Caco-2 (cell line): Measurements from ENCODE around the gene GPR157. TPM values are rescaled to one million over a fixed set of nuclear protein-coding genes. Genes with fewer than 3 reads are reported as not detected.

Experiments used
- BruUV-seq: library from RNA; stranded (reverse); fragments of 400-500 nt; replicated peaks from 2 replicates; lab custom pipeline; 2021; lab: Mats Ljungman, UMichigan
- CTCF ChIA-PET: fragments of 300-600 bp; sonication (Branson Sonifier 250); formaldehyde crosslinking; loops from one replicate; lab custom pipeline; 2022; ENCODE audit warnings: antibody characterized with exemption; lab: Charles Lee
- POLR2A ChIA-PET: fragments of 300-600 bp; sonication (Branson Sonifier 250); formaldehyde crosslinking; loops from one replicate; lab custom pipeline; 2022; ENCODE audit warnings: antibody characterized with exemption; lab: Charles Lee
- DNase-seq, 2 experiments: peaks; one replicate each; pipeline versions ENCODE4 v3.0.0 to v3.0.0-alpha.2; 2020 to 2022
- H3K27me3 ChIP-seq: replicated peaks from 2 replicates; pipeline ENCODE4 v1.6.0; 2011; ENCODE audit warnings: low read length; ENCODE audit not compliant: control insufficient read depth, insufficient read depth
- H3K36me3 ChIP-seq: 2 replicates; pipeline ENCODE4 v1.5.1; 2011; ENCODE audit warnings: low read length; ENCODE audit not compliant: control insufficient read depth, insufficient read depth
- H3K4me1 ChIP-seq: fragments of 250-450 bp; sonication (Bioruptor Pico); 2 replicates; pipeline ENCODE4 v1.5.1; 2020; ENCODE audit warnings: mild to moderate bottlenecking
- H3K4me3 ChIP-seq: 2 replicates; pipeline ENCODE4 v1.5.1; 2011; ENCODE audit warnings: low read depth, mild to moderate bottlenecking, control low read depth, low read length
- H3K9me3 ChIP-seq: fragments of 250-450 bp; sonication (Bioruptor Pico); 2 replicates; pipeline ENCODE4 v1.5.1; 2020; ENCODE audit warnings: mild to moderate bottlenecking, moderate library complexity
- H3K27ac Mint-ChIP-seq: one replicate; pipeline ENCODE4 v1.8.0; 2022; ENCODE audit warnings: mixed read lengths; ENCODE audit not compliant: unreplicated experiment
- H3K27me3 Mint-ChIP-seq: one replicate; pipeline ENCODE4 v1.8.0; 2022; ENCODE audit warnings: mixed read lengths; ENCODE audit not compliant: insufficient read depth, unreplicated experiment
- H3K36me3 Mint-ChIP-seq: one replicate; pipeline ENCODE4 v1.8.0; 2022; ENCODE audit warnings: mild to moderate bottlenecking, mixed read lengths; ENCODE audit not compliant: insufficient read depth, unreplicated experiment
- H3K4me1 Mint-ChIP-seq: one replicate; pipeline ENCODE4 v1.8.0; 2022; ENCODE audit warnings: low read depth, mixed read lengths; ENCODE audit not compliant: unreplicated experiment
- H3K4me3 Mint-ChIP-seq: one replicate; pipeline ENCODE4 v1.8.0; 2022; ENCODE audit warnings: mild to moderate bottlenecking, moderate library complexity, mixed read lengths; ENCODE audit not compliant: unreplicated experiment
- H3K9me3 Mint-ChIP-seq: one replicate; pipeline ENCODE4 v1.8.0; 2022; ENCODE audit warnings: mixed read lengths; ENCODE audit not compliant: unreplicated experiment
- intact Hi-C: fragments of 100-400 bp; cut with micrococcal nuclease; formaldehyde crosslinking; loops from one replicate; pipeline ENCODE4 v1.10.0; 2022; ENCODE audit not compliant: unreplicated experiment
- total RNA-seq: library from RNA; stranded (reverse); gene quantifications from 2 replicates; pipeline ENCODE4 v1.2.3, GENCODE V29; 2022
- TF ChIP-seq, protein P1 (sequence below), 2 experiments: fragments of 200-600 bp in 1 of 2; IDR thresholded peaks; 1 replicate in 1 of 2; 2 replicates in 1 of 2; pipeline versions ENCODE4 v1.5.1 to v1.8.0; 2011 to 2022; ENCODE audit warnings: antibody characterized with exemption in 1 of 2, control low read depth in 1 of 2, inconsistent platforms in 1 of 2, low read depth in 1 of 2, low read length in 1 of 2, mild to moderate bottlenecking in 1 of 2, moderate library complexity in 1 of 2; ENCODE audit not compliant: insufficient read depth in 1 of 2, severe bottlenecking in 1 of 2, unreplicated experiment in 1 of 2

GPR157 gene
- total RNA-seq, 1 experiment from 2014 or later = 17.2 TPM

DNA sequence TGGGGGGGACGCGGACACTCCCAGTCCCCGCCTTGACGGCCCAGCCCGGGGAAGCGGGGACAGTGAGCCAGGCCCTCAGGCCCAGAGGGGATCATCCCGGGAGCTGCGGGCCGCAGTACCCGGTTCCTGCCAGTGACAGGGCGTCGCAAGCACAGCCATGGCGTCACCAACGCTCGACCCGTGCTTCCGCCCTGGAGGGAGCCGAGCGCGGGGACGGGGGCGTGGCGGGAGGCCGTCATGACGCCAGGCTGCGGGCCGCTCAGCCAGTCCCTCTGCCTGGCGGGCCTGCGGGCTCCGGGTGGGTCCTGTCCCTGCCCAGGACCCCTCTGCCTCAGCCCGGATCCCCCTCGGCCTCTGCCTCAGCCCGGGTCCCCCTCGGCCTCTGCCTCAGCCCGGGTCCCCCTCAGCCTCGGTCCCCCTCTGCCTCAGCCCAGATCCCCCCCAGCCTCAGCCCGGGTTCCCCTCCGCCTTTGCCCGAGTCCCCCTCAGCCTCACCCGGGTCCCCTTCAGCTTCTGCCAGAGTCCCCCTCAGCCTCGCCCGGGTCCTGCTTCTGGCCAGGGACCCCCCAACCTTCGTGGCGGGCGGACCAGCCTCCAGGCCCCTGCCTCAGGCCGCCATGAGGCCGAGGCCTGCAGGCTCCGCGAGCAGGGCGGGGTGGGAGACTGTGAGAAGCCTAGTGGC is 57.2 kb downstream of the GPR157 start:
- H3K36me3 Mint-ChIP-seq = no peaks in the 10 kb centered on the region

DNA sequence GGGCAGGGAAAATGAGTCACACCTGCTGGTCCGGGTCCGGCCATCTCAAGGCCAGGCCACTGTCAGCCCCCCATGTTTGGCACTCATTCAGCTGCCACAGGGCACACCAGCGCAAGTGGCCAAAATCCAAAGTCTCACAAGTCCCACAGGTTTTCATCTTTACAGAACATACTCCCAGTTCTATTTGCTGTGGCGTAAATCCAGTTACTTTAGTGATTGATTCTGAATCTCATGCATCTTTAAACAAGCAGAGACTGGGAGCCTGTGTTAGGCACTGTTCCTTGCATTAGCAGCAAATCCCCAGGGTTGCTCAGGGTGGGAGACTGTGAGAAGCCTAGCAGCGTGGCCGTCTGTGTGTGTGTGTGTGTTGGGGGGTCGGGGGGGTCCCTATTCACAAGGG is 58.4 kb downstream of the GPR157 start:
- no peak for DNase-seq
- Histone ChIP-seq H3K36me3 (no peaks in the 10 kb centered on the region), H3K9me3 (no peaks in the 10 kb centered on the region), H3K4me1 (0 out of 2 replicates have a peak, but pooled peaks cover 4% of the 10 kb centered on the region), H3K4me3 (no peak overlapping the region), H3K27me3 (no peaks in the 10 kb centered on the region)
- ChIA-PET POLR2A (no interaction called here), CTCF (interaction anchor here (0.7 kb wide), 1 partner anchor 23 kb away, joined by 3 read pairs; no protein-coding TSS in a partner anchor)
- intact Hi-C loops = no loop called here
- Mint-ChIP-seq H3K4me1 (no peaks in the 10 kb centered on the region), H3K27me3 (no peaks in the 10 kb centered on the region), H3K4me3 (no peak overlapping the region), H3K27ac (no peak overlapping the region), H3K36me3 (no peaks in the 10 kb centered on the region), H3K9me3 (no peaks in the 10 kb centered on the region)
- no TSS peak for BruUV-seq
- TF ChIP-seq, protein P1, sequence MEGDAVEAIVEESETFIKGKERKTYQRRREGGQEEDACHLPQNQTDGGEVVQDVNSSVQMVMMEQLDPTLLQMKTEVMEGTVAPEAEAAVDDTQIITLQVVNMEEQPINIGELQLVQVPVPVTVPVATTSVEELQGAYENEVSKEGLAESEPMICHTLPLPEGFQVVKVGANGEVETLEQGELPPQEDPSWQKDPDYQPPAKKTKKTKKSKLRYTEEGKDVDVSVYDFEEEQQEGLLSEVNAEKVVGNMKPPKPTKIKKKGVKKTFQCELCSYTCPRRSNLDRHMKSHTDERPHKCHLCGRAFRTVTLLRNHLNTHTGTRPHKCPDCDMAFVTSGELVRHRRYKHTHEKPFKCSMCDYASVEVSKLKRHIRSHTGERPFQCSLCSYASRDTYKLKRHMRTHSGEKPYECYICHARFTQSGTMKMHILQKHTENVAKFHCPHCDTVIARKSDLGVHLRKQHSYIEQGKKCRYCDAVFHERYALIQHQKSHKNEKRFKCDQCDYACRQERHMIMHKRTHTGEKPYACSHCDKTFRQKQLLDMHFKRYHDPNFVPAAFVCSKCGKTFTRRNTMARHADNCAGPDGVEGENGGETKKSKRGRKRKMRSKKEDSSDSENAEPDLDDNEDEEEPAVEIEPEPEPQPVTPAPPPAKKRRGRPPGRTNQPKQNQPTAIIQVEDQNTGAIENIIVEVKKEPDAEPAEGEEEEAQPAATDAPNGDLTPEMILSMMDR (IDR thresholded peaks at IDR 0.05; ENCODE audit: insufficient read depth in 1 of 2, low read depth in 1 of 2, low read length in 1 of 2, severe bottlenecking in 1 of 2, unreplicated experiment in 1 of 2) = no peak

More for the DNA sequence above, 57.2 kb downstream of the GPR157 start:
- no peaks in the 10 kb centered on the region for H3K27me3 Mint-ChIP-seq
- Histone ChIP-seq H3K9me3 (no peaks in the 10 kb centered on the region), H3K4me3 (no peak overlapping the region), H3K4me1 (0 out of 2 replicates have a peak, but pooled peaks cover 4% of the 10 kb centered on the region), H3K27me3 (no peaks in the 10 kb centered on the region), H3K36me3 (no peaks in the 10 kb centered on the region)
- no peaks in the 10 kb centered on the region for H3K9me3 Mint-ChIP-seq
- POLR2A ChIA-PET = no interaction called here
- TF ChIP-seq, protein P1 (IDR thresholded peaks at IDR 0.05; ENCODE audit: insufficient read depth in 1 of 2, low read depth in 1 of 2, low read length in 1 of 2, severe bottlenecking in 1 of 2, unreplicated experiment in 1 of 2) = no peak
- no TSS peak for BruUV-seq
- intact Hi-C loops = no loop called here
- H3K4me1 Mint-ChIP-seq = no peaks in the 10 kb centered on the region
- no peak for DNase-seq
- no peak overlapping the region for H3K4me3 Mint-ChIP-seq
- CTCF ChIA-PET = no interaction called here
- no peak overlapping the region for H3K27ac Mint-ChIP-seq

DNA sequence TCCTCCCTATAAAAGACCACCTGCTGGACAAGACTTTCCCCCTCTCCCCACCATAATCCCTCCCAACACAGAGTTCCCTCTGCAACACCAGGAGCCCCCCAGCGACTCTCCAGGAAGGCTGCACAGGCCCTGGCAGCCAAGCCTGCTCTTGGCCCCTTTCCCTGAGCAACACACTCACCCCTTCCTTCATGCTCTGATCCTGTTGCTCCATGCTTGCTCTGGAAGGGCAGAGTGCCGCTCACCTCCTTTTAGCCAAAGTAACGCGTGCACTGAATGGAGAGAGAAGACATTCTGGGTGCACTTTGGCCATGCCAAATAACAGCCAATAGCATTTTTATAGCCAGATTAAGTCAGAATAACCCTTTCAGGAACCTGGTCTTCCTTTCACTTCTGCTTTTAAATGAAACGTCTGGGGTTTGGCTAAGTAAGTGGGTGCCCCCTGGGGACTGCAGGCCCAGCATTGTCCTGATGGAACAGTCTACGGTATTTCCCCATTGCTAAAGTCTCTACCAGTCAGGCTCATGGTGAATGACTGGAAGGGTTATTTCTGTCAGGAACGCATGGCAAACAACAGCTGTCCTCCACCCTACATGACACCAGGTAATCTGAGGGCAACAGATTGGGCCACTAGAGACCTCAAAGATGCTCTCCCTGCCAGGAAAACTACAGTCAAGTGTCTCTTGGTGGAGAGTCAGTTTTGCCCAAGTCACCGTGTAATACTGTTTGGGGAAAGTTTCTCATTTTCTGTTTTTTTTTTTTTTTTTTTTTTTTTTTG is 59.4 kb downstream of the GPR157 start, which contains the start of gene SLC2A5:
Gene SLC2A5 (minus strand): TSS at position 310 of the 775 bp plus-strand sequence. CDS start 99 bp downstream, at position 211.
- Histone ChIP-seq H3K36me3 (no peaks in the 10 kb centered on the region), H3K4me1 (0 out of 2 replicates have a peak, but pooled peaks cover 4% of the 10 kb centered on the region), H3K27me3 (no peaks in the 10 kb centered on the region), H3K4me3 (peak within 1 kb of the TSS; percentile 10), H3K9me3 (no peaks in the 10 kb centered on the region)
- TF ChIP-seq, protein P1 (IDR thresholded peaks at IDR 0.05; ENCODE audit: insufficient read depth in 1 of 2, low read depth in 1 of 2, low read length in 1 of 2, severe bottlenecking in 1 of 2, unreplicated experiment in 1 of 2) = no peak
- no peaks in the 10 kb centered on the region for H3K9me3 Mint-ChIP-seq
- H3K4me1 Mint-ChIP-seq = no peaks in the 10 kb centered on the region
- intact Hi-C loops = no loop called here
- no peak within 1 kb of the TSS for H3K27ac Mint-ChIP-seq
- BruUV-seq = no TSS peak
- H3K4me3 Mint-ChIP-seq = no peak within 1 kb of the TSS
- no peaks in the 10 kb centered on the region for H3K27me3 Mint-ChIP-seq
- no peaks in the 10 kb centered on the region for H3K36me3 Mint-ChIP-seq
- ChIA-PET POLR2A (no interaction called here), CTCF (interaction anchor here (0.6 to 0.7 kb wide), 2 partner anchors 22 to 32 kb away, joined by 3 read pairs; no protein-coding TSS in a partner anchor)
- no peak for DNase-seq
